GM12873 (cell line): Measurements from ENCODE around the gene MAGEA10.

Experiments used
- TF ChIP-seq, protein P1 (sequence below): IDR thresholded peaks from 2 replicates; pipeline ENCODE4 v1.5.1; 2012; ENCODE audit warnings: low read depth, mild to moderate bottlenecking, moderate library complexity, low read length, control low read depth; ENCODE audit not compliant: insufficient read depth; ENCODE audit errors: missing control alignments

The MAGEA10 gene

DNA sequence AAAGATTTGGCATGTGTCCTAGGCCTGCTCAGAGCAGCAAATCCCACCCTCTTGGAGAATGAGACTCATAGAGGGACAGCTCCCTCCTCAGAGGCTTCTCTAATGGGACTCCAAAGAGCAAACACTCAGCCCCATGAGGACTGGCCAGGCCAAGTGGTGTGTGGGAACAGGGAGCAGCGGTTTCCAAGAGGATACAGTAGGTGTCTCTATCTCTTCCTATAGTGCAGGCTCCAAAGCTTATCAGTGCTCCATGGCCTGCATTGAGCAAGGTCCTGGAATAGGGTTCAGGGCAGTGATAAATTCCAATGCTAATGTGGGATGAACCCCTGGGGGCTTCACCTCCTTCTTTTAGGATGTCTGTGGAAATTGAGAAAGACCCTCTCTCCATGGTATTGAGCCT lies 15.7 kb upstream of the MAGEA10 start:
- TF ChIP-seq, protein P1, sequence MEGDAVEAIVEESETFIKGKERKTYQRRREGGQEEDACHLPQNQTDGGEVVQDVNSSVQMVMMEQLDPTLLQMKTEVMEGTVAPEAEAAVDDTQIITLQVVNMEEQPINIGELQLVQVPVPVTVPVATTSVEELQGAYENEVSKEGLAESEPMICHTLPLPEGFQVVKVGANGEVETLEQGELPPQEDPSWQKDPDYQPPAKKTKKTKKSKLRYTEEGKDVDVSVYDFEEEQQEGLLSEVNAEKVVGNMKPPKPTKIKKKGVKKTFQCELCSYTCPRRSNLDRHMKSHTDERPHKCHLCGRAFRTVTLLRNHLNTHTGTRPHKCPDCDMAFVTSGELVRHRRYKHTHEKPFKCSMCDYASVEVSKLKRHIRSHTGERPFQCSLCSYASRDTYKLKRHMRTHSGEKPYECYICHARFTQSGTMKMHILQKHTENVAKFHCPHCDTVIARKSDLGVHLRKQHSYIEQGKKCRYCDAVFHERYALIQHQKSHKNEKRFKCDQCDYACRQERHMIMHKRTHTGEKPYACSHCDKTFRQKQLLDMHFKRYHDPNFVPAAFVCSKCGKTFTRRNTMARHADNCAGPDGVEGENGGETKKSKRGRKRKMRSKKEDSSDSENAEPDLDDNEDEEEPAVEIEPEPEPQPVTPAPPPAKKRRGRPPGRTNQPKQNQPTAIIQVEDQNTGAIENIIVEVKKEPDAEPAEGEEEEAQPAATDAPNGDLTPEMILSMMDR, result no peak

DNA sequence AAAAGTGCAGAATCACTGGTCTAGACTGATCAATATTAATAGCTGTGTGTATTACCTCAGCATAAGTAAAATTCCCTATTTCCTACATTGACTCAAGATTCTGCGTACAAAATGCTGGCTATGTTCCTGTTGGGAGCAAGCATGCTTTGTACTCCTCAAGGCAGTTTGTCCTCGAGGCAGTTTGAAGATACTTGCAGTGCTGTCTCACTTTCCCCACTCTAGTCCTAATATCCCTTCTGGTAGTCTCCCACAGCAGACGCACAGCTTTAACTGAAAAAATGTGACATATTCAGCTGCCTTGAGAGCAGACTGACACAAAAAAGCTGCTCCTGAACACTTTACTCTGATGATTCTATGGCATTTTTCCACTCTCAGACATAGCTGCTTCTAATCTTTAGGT lies 12.9 kb upstream of the MAGEA10 start:
- TF ChIP-seq, protein P1, result no peak

DNA sequence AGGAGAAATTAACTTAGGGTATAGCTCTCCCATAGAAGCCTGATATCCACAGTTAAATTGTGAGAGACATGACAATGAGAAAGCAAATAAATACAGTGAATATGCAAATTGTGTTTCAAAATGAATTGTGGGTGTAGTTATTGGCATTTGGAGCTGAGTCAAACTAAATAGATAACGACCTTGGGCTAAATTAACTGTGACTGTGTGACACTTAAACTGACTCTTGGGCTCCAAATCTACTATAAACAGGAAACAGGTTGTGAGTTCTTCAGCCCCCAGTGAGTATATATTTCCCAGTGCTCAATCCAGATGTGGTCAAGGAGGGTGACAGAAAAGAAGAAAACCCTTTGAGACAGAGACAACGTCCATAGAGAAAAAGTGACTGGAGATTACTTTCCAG lies 11.3 kb upstream of the MAGEA10 start:
- TF ChIP-seq, protein P1, result no peak

DNA sequence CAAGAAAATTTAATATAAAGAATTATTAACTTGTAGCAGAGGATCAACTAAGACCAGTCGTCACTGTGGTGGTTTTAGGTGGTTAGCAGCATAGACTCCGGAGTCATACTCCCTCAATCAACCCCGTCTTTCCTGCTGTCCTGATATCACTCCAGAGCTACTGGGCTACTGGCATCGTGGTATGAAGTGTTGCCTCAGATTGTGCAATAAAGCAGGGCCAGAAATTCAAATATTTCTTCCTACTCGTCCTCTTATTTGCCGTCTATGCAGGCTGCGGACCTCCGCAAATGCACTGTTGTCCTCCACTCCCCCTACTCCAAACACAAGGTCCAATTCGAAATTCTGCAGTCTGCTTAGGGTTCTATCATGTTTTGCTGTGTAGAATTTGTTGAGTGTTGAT lies 1.2 kb upstream of the MAGEA10 start:
- TF ChIP-seq, protein P1, result no peak

DNA sequence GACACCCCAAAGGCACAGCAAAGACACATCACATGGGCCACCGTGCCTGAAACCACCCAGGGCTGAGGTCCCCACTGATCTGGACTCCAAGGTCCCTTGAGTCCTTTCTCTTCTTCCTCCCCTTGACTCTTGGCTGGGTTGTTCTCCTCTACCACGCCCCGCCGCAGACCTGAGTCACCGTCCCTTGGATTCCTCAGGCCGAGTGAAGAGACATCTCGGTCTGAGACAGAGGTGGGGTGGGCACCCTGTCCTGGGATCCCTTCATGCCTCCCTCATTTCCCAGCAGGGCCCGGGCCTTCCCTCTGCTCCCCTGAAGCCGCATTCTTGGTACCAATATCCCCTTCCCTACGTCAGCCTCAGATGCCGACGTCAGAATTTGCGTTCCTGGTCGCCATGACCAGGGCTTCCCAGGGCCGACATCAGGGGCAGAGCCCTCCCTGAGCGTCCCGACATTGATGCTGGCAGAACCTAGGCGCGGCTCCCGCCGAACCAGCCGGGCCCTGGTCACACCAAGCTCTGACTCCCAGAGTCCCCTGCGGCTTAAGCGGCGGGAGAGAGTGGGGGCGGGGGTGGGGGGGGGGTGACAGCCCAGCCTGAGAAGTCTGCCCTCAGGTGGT lies 498 bp downstream of the MAGEA10 start:
- TF ChIP-seq, protein P1, result no peak

DNA sequence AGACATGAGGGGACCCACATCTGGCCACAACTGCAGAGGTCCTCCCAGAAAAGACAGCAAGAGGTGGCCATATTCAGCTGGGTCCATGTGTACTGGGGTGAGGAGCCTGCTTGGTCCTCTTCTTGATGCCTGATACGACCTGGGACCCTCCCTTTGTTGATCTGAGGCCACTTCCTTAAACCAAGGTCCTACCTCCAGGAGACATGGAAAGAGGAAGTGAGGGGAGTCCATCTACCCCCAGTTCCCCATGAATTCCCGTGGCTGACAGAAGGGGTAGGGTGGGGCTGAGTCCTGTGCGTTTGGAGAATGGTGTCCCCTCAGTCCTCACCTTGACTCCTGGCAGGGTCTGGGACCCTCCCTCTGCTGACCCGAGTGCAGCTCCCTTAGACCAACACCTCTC lies 2.1 kb downstream of the MAGEA10 start:
- TF ChIP-seq, protein P1, result no peak

DNA sequence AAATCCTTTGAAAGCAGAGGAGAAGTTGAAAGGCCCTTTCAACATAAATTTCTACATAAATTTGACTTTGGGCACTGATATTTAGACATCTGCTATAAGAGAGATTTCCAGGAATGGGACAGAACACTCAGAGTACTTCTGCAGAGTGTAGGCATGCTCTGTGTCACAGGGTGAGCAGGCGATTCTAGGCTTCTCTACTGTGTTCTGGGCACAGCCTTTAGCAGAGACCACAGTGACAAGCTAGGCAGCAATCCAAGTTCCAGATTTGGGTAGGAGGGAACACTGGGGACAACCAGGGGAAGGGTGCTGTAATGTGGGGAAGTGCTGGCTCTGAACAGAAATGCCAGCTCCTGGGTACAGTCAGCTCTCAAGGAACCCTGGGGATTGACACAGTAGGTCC lies 6.9 kb downstream of the MAGEA10 start:
- TF ChIP-seq, protein P1, result no peak
